Measurements from ENCODE around the gene C19orf81.

DNA sequence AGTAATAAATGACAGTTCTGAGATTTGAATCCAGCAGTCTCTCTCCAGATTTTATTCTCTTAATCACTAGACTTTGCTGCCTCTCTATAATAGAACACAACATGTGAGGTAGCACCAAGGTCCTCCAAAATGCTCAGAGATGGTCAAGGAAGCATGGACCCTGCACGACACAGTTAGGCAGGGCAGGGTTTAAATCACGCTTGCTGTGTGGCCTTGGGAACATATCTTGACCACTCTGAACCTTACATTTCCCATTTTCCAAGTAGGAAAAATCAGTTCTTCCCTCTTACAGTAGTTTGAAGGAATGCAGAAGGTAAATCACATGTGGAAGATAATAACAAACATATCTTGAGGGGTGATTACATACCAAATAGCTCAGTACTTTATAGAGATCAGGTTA is 15.9 kb upstream of the C19orf81 start:
- TF ChIP-seq, protein P1, sequence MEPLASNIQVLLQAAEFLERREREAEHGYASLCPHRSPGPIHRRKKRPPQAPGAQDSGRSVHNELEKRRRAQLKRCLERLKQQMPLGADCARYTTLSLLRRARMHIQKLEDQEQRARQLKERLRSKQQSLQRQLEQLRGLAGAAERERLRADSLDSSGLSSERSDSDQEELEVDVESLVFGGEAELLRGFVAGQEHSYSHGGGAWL (CRISPR knock-in tag; IDR thresholded peaks at IDR 0.05), result no peak
- TF ChIP-seq CTCF (CRISPR knock-in tag; IDR thresholded peaks at IDR 0.05), result no peak
- TF ChIP-seq U2AF2 (IDR thresholded peaks at IDR 0.05; ENCODE audit: low read depth, low read length), result no peak
- TF ChIP-seq, protein P2, sequence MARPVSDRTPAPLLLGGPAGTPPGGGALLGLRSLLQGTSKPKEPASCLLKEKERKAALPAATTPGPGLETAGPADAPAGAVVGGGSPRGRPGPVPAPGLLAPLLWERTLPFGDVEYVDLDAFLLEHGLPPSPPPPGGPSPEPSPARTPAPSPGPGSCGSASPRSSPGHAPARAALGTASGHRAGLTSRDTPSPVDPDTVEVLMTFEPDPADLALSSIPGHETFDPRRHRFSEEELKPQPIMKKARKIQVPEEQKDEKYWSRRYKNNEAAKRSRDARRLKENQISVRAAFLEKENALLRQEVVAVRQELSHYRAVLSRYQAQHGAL (CRISPR knock-in tag; IDR thresholded peaks at IDR 0.05; ENCODE audit: not compliant biosample characterization), result no peak
- no peak for TF ChIP-seq NR1H2 (CRISPR knock-in tag; IDR thresholded peaks at IDR 0.05; ENCODE audit: borderline replicate concordance, low read depth)

All from HepG2 (cell line).